HG03039 (cell line): ENCODE measurements around the gene ZBTB47.

Experiments used
- ATAC-seq: cut with Tn5 transposase; IDR thresholded peaks from one replicate; pipeline ENCODE4 v1.9.1; 2021; ENCODE audit warnings: mild to moderate bottlenecking, moderate library complexity; ENCODE audit not compliant: unreplicated experiment

The ZBTB47 gene

GRCh38 chr3:42684632-42685362, 31.3 kb downstream of the ZBTB47 start:
- ATAC-seq, result no peak

- ATAC-seq, result no peak
Measured at GRCh38 chr3:42685363-42685881, 31.9 kb downstream of the ZBTB47 start, which contains the start of gene KLHL40. KLHL40 (plus strand) TSS chr3:42685537; CDS start chr3:42685619, 82 bp downstream.

DNA sequence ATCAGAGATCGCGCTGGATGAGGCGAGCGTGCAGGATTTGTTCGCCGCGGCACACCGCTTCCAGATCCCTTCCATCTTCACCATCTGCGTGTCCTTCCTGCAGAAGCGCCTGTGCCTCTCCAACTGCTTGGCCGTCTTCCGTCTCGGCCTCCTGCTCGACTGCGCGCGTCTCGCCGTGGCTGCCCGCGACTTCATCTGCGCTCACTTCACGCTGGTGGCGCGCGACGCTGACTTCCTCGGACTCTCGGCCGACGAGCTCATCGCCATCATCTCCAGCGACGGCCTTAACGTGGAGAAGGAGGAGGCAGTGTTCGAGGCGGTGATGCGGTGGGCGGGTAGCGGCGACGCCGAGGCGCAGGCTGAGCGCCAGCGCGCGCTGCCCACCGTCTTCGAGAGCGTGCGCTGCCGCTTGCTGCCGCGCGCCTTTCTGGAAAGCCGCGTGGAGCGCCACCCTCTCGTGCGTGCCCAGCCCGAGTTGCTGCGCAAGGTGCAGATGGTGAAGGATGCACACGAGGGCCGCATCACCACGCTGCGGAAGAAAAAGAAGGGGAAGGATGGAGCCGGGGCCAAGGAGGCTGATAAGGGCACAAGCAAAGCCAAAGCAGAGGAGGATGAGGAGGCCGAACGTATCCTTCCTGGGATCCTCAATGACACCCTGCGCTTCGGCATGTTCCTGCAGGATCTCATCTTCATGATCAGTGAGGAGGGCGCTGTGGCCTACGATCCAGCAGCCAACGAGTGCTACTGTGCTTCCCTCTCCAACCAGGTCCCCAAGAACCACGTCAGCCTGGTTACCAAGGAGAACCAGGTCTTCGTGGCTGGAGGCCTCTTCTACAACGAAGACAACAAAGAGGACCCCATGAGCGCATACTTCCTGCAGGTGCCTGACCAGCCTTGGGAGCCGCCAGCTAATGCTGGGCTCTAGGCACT, 32.7 kb downstream of the ZBTB47 start:
- ATAC-seq, result no peak

- ATAC-seq, result no peak
Measured at GRCh38 chr3:42686832-42687650, 33.5 kb downstream of the ZBTB47 start.

DNA sequence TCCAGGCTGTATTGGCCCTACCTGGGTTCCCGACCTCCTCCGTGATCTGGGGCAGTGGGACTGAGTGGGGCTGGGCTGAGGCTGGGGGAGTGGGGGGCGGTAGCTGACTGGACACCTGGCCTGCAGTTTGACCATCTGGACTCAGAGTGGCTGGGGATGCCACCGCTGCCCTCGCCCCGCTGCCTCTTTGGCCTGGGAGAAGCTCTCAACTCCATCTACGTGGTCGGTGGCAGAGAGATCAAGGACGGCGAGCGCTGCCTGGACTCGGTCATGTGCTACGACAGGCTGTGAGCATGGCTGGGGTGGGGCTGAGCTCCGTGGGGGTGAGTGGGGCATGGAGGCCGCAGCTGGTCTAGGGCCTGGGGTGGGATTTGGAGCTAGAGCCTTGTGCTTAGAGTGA, 34.5 kb downstream of the ZBTB47 start:
- ATAC-seq, result no peak

DNA sequence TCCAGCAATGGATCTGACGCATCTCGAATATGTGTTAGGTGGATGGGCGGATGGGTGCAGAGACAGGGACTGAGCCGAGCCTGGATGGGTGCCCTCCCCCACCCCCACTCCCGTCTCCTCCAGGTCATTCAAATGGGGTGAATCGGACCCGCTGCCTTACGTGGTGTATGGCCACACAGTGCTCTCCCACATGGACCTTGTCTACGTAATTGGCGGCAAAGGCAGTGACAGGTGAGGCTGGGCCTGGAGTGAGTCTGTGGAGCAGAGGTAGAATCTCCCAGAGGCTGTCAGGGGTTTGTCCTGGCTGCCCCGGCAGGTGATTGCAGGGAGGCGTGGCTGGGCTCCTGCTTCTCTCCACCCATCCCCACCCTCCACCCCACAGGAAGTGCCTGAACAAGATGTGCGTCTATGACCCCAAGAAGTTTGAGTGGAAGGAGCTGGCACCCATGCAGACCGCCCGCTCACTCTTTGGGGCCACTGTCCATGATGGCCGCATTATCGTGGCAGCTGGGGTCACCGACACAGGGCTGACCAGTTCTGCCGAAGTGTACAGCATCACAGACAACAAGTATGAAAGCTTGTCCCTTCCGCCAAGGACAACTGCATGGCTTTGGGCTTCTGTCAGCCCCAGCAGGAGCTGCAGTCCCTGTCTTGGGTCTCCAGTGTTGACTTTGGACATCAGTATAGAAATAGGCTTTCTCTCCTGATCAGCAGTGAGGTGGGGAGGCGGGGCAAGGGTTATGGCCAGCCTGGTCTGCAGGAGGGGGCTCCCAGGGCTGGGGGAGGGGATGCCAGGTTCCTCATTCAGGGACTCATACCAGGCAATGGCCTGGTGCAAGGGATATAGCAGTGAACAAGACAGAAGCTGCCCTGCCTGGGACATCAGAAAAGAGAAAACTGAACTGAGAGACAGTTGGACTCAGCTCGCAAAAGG, 35.3 kb downstream of the ZBTB47 start:
- ATAC-seq, result no peak

DNA sequence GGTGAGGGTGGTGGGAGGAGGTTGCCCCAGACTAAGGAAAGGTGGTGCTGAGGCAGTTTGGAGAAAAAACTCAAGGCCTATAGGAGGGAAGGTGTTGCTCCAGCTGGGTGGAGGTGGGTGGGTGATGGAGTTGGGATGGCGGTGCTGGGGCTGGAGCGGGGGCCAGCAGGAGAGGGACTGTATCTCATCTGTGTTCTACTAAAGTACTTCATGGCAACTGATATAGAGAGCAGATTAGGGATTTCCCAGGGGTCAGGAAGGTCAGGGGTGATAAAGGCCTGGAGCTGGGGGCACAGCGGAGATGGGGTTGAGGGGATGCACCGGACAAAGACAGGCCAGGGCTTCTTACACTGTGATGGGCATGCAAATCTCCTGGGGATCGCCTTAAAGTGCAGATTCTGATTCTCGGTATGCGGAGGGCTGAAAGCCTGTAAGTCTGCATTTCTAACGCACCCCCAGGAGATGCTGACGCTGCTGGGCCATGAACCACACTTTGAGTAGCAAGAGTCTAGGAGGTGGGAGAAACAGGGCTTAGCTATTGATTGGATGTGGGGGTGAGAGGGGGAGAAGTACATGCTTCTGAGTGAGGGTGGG, 36.0 kb downstream of the ZBTB47 start:
- ATAC-seq, result no peak

GRCh38 chr3:42690191-42690590, 36.7 kb downstream of the ZBTB47 start:
- ATAC-seq, result no peak

DNA sequence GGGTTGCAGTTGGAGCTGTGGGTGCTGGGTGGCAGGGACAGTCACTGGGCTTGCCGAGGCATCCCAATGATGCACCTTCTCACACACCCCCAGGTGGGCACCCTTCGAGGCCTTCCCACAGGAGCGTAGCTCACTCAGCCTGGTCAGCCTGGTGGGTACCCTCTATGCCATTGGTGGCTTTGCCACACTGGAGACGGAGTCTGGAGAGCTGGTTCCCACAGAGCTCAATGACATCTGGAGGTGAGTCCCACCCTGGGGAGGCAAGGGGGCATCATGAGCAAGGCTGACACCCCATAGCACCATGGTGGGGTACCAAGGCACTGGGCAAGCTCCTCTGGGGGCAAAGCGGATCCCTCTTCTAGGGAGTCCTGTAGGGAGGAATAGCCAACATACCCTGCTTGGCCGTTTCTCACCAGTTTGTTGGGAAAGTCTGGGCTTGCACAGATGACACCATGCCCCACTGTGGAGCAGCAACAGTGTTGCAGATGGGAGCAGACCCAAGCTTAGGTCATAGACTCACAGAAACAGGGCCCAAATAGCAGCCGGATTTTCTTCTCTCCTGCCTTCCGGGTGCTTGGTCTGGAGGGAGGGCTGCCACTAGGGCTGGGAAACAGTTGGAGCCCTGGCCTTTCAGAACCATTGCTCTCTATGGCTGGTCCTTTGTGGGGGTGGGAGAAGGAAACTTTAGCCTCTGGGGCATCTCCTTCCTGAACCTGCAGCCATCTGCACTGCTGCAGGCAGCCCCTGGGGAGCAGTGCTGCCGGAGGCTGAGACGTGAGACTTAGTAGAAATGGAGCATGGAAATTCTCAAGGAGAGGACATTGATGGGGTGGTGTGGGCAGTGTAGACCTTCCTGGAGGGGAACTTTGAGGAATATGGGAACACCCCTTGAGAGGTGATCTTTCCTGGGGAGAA, 37.5 kb downstream of the ZBTB47 start:
- no peak for ATAC-seq

GRCh38 chr3:42691816-42692666, 38.5 kb downstream of the ZBTB47 start:
- ATAC-seq, result no peak

GRCh38 chr3:42692667-42693529, 39.4 kb downstream of the ZBTB47 start:
- no peak for ATAC-seq

DNA sequence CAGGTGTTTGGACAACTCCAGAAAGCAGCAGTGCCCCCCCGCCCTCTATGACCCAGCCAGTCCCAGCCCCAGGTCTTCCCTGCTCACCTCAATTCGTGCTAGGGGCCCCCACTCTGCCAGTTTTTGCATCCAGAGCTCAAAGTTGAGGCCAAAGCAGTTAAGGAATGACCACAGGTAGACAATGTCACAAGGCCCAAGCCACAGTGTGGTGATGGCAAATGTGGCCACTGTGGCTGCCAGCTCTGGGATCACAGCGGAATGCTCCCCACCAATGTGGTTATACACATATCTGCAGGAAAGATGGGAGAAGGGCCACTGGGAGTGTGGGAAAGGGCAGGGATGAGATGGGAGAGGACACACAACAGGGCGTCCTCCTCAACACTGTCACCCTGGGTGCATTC, 40.0 kb downstream of the ZBTB47 start:
- no peak for ATAC-seq

GRCh38 chr3:42694366-42694765, 40.9 kb downstream of the ZBTB47 start:
- ATAC-seq, result no peak

GRCh38 chr3:42696356-42697288, 43.1 kb downstream of the ZBTB47 start:
- no peak for ATAC-seq

GRCh38 chr3:42697289-42698051, 44.0 kb downstream of the ZBTB47 start:
- no peak for ATAC-seq
